Activated T-cell treated with anti-CD3 and anti-CD28 coated beads for 4 hours (primary cell): ENCODE results near the gene TAF4.

ENCODE experiments used
- DNase-seq: peaks from one replicate; pipeline ENCODE4 v3.0.0-alpha.2; 2020

TAF4 gene

GRCh38 chr20:61929561-61929960, 136.1 kb downstream of the TAF4 start:
- no peak for DNase-seq

- no peak for DNase-seq
These were observed 137.7 kb downstream of the TAF4 start for GRCh38 chr20:61927826-61928541.

DNA sequence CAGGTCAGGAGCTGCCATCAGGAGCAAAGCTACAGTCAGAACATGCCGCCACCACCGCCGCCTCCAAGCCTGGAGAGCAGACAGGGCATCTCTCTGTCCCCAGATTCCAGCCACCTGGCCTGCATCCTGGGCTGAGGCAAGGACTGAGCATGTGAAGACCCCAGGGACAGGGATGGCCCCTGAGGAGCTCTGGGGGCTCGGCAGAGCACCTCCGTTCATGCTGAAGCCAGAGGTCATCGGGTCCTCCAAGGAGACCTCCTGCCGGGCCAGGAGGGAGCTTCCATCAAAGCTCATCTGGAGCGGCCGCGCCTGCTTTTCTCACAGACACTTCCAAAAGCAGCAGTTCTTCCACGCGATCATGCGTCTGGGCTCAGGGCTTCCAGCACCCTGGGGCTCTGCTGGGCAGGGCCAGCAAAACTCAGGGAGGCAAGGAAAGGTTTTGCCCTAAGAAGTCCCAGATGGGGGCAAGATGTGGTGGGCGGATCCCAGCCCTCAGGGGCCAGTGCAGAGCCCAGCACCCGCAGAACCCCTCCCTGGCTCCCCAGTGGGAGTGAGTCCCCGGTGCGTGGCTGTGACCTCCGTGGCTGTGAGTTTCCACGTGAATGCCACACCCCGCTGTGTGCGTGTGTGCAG, 138.4 kb downstream of the TAF4 start:
- no peak for DNase-seq

DNA sequence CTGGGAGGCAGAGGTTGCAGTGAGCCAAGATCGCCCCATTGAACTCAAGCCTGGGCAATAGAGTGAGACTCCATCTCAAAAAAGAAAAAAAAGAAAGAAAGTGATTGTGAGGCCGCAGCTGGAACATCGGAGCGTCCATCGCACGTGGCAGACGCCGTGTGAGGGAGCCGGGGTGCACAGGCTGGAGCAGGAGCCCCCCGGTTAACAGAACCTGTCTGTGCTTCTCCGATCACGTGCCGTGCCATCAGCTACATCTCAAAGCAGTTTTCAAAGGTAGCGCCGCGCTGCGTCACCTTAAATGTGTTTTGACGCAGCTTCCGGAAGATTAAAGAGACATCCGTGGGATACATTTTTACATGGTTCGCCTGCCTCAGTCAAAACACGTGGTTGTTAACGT, 138.9 kb downstream of the TAF4 start:
- no peak for DNase-seq

GRCh38 chr20:61926253-61926613, 139.4 kb downstream of the TAF4 start:
- DNase-seq = no peak

DNA sequence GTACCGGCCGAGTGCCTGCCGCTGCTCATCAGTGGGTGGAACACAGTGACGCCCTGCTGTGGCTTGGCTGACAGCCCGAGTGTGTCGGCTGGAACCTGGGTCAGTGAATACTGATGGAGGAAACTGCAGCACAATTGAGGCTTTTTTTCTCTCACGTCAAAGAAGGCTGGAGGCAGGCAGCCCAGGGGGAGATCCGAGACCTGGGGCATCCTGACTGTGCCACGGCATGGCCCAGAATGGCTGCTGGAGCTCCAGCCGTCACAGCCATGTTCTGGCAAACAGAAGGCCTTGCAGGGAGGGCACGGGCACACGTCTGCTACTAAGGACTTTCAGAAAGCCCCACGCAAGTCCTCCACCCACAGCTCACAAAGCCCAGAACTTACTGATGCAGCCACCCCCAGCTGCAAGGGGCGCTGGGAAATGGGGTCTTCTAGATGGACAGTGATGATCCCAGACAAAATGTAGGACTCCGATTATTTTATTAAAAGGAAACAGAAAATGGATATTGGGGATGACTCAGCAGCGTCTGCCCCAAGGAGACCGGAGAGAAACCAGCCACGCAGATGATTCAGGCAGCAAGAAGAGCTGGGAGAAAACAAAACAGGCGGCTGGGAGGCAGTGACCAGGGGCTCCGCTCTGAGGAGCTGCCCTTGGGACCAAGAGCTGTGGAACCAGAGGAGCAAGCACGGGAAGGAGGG, 140.0 kb downstream of the TAF4 start:
- DNase-seq = no peak

DNA sequence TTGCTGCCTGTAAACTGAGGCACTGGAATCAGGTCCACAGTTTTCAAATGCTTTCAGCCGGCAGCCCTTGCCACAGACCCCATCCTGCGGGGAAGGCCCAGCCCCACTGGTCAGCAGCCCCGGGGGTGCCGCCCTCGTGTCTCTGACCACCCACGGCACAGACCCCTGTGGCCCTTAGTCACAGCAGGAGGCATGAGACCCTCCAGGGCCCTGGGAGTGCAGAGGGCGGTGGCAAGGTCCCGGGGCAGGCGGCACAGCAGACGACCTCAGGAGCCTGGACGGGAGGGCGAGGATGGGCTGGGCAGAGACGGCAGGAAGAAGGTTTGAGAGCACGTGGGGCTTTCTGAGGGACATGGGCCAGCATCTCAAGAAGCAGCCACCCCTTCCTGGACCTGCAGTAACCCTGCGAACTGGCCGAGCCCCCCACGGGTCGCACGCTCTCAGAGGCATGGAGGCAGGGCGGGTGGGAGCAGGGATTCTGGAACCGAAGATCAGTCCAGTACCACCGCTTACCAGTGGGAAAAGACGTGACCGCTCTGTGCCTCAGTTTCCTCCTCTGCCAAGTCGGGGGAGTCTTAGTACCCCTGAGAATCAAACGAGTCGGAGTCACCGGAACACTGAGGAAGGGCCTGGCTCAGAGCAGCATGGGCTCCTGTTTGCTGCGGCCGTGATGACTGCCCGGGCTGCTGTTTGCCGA, 140.7 kb downstream of the TAF4 start:
- DNase-seq = no peak
